ENCODE data around the gene KCNQ1. TPM values are rescaled to one million over a fixed set of nuclear protein-coding genes. Genes with fewer than 3 reads are reported as not detected.

Gene KCNQ1
- total RNA-seq, 1 donor from 2014 or later: 43.0 TPM

DNA sequence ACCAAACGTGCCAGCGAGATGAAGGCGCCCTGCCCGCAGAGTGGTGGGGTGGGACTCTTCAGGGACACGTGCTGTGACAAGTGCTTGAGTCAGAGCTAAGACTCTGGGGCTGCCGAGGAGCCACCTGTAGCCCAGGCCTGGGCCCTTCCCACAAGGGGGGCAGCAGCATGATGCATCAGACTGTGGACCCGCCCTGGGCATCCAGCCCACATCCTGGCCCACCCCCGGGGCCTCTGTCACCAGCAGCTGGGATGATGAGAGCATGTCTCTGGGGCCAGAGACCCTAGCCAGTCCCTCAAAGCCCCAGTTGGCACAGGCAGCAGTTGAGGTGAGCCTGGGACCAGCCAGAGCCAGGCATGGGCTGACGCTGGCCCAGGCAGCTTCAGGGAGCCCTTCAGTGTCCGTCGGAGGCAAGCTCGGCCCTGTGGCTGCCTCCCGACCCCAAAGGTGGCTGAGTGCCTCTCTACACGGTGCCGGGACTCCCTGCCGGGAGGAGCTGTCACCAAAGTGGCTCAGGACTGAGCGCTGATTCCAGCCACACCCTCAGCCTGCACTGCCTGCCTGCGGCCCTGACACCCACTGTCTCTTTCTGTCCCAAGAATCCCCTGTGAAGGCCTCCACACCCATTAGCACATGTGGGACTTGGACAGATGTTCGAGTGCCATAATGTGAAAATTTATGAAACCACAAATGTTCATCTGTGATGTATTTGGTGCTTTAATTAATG is 399.5 kb downstream of the KCNQ1 start:
- no peak for DNase-seq (ENCODE audit: low spot score)
- intact Hi-C loops (cut with DNase I): no loop called here

DNA sequence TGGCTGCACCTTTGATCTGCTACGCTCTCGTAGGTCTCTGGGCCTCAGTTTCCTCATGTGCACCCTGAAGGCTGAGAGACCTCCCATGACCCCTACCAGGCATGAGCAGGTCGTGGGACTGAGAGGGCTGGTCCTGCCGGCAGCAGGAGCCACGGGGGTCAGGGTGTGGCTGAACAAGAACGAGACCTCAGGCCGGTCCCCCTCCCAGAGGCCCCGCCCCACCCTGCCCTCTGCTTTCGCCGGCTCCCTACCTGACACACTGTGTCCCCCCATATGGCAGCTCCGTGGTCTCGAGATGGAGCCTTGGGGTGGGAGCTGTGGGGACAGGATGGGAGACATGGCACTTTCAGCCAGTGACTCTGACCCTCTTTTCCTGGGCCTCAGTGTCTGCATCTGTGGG is 400.2 kb downstream of the KCNQ1 start:
- no peak for DNase-seq (ENCODE audit: low spot score)
- intact Hi-C loops (cut with DNase I): no loop called here

DNA sequence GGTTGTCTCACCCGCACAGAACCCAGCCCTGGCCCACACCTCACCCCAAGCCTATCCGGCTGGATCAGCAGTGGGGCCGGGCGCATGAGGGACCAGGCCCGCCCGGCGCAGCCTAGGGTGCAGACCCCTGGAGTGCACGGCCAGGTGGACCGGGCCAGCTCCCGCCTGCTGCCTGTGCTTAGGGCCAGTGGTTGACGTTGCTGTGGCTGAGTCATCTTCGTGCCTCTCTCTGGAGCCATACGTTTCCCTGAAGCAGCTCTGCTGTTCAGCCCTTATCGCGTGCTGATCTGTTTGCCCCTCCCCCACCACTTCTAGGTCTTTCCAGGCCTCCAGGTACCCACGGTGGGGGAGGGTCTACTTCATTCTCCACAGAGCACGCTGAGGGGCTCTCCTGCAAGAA is 401.2 kb downstream of the KCNQ1 start:
- no peak for DNase-seq (ENCODE audit: low spot score)
- intact Hi-C loops (cut with DNase I): no loop called here

DNA sequence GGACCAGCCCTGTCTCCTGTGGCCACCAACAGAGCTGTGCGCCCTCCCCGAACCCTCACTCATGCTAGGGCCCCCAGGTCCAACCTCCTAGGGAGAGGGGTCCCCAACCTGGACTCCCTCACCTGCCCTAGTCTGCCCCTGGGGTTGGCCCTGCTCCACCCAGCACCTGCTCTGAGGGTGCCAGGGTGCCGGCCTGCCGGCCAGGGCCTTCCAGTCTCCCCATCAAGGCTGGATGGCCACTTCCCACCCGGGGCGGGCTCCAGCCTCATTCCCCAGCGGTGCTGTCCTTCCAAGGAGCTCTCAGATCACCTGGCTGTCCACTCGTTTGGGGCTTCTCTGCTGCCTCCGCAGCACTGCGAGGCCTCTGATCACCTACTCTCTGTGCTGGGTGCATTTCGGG is 401.7 kb downstream of the KCNQ1 start:
- DNase-seq (ENCODE audit: low spot score): no peak
- intact Hi-C loops (cut with DNase I): no loop called here

DNA sequence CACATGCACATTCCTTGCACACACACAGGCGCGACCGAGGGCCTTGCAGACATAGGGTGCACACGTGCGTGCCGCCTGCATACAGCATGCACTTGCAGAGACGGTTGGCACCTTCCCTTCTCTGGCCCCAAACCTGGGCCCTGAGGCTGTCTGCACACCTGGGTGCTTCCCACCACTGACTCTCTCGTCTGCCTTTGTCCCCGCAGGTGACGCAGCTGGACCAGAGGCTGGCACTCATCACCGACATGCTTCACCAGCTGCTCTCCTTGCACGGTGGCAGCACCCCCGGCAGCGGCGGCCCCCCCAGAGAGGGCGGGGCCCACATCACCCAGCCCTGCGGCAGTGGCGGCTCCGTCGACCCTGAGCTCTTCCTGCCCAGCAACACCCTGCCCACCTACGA is 402.8 kb downstream of the KCNQ1 start:
- intact Hi-C loops (cut with DNase I): no loop called here
- no peak for DNase-seq (ENCODE audit: low spot score)

DNA sequence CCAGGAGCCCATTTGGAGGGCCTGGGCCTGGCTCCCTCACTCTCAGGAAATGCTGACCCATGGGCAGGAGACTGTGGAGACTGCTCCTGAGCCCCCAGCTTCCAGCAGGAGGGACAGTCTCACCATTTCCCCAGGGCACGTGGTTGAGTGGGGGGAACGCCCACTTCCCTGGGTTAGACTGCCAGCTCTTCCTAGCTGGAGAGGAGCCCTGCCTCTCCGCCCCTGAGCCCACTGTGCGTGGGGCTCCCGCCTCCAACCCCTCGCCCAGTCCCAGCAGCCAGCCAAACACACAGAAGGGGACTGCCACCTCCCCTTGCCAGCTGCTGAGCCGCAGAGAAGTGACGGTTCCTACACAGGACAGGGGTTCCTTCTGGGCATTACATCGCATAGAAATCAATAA is 403.7 kb downstream of the KCNQ1 start:
- intact Hi-C loops (cut with DNase I): no loop called here
- no peak for DNase-seq (ENCODE audit: low spot score)

DNA sequence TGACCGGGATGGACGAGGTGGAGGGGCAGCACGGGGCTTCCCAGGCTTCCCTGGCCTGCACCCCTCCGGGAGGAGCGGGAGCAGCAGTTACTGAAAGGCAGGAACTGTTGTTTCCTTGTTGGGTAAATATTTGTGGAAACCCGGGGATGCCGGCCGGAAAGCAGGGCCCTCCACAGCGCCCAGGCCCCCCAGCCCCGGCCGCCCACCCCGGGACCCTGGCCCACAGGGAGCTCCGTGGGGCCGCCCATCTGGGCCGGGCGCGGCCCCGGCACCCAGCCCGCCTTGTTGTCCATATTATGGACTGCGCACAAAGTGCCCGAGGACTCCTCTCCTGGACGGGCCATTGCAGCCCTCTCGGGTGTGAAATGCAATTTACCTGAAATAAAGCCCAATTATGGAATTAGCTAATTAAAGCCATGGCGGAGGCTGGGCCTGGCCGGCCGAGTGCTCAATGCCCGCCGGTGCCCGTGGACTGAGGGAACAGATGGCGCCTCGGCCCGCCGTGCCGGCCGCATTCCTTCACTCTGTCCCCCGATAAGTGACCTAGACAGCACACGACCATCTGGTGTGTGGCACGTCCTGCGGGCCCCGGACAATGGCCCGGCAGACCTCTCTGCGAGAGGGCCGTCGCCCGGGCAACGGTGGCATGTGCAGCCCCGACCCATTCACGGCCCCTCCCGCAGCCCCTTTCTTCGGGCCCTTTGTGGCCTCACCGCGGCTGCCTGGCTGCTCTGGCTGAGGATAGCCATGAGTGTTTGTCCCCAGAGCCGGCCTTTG is 405.4 kb downstream of the KCNQ1 start:
- intact Hi-C loops (cut with DNase I): no loop called here
- DNase-seq (ENCODE audit: low spot score): no peak

DNA sequence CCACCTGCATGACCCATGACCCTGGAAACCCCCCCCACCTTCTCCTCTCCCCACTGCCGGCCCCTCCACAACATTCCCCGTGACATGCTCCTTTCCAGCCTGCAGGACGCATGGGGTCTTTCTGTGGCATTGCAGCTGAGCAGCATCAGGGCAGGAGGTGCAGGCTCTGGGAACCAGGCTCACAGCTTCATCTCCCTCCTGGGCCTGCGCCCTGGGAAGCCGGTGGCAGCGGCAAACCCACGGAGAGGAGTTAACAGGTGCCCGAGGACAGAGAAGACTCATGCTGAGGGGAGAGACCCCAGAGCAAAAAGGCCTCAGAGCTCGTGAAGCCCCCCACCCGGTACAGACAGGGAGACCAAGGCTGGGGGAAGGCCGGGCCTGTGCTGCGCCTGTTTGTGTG is 408.6 kb downstream of the KCNQ1 start:
- DNase-seq (ENCODE audit: low spot score): no peak
- intact Hi-C loops (cut with DNase I): no loop called here

DNA sequence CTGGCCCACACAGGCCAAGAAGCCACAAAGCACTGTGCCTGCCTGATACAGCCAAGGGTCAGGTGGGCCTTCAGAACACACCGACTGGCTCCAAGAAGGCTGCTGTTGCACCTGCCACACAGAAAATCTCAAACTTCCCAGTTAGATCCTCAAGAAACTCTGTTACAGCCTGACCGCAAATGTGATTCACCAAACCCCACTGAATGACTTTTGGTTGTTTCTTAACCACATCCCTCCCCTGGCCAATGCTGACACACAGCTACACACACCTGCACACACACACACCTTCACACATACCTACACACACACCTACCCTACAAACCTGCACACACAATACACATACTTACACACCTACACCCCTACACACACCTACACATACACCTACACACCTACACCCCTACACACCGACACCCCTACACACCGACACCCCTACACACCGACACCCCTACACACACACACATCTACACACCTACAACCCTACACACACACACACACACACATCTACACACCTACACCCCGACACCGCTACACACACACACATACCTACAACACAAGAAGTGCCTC is 409.3 kb downstream of the KCNQ1 start:
- no peak for DNase-seq (ENCODE audit: low spot score)
- intact Hi-C loops (cut with DNase I): no loop called here

DNA sequence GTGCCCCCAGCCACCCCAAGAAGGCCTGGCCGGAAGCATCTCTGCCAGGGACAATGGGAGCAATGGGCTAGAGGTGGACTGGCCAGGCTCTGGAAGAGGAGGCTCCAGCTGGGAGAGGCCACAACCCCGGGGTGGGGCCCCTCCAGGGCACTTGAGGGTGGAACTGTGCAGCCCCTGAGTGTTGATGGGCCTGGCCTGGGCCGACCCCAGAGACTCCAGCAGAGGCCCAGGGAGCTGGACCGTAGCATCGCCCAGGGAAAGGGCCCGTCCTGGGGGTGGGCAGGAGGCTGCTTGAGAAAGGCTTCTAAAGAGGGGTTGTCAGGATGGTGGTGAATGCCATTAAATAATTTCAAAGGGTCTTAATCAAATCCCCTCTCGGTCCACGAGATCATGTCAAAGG is 410.4 kb downstream of the KCNQ1 start:
- no peak for DNase-seq (ENCODE audit: low spot score)
- intact Hi-C loops (cut with DNase I): no loop called here

DNA sequence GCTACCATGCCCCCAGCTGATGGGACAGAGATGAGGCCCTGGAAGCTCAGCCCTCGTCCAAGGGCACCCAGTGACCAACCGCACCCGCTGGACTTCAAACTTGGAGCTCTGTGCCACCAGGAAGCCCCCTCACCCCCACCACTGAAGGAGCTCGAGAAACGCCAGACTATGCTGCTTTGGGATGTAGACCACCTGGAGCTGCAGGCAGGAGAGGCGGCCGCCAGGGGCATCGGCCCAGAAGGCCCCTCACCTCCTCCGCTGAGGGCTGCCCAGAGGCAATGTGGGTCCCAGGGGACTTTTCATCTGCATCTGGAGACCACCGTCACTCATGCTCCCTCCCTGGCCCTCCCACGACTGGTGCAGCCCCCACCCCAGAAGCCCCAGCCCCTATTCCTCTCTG is 412.5 kb downstream of the KCNQ1 start:
- intact Hi-C loops (cut with DNase I): no loop called here
- DNase-seq (ENCODE audit: low spot score): no peak

DNA sequence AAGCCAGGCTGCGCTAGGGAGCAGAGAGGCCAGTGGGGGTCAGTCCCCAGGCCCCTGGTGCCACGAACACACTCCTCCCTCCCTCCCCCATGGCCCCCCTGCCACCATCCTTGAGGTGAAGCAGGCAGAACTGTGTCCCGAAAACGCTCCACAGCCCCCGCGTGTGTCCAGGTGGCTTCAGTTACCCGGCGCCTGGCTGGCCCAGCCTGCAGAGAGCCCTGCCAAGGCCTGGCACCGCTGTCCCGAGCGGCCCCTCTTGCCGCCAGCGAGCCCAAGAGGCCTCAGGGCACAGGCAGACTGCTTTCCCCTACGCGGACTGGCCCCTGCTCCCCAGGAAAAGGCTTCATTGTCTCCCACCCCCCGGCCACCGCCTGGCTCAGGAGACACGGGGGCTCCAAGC is 413.1 kb downstream of the KCNQ1 start:
- intact Hi-C loops (cut with DNase I): no loop called here
- no peak for DNase-seq (ENCODE audit: low spot score)

DNA sequence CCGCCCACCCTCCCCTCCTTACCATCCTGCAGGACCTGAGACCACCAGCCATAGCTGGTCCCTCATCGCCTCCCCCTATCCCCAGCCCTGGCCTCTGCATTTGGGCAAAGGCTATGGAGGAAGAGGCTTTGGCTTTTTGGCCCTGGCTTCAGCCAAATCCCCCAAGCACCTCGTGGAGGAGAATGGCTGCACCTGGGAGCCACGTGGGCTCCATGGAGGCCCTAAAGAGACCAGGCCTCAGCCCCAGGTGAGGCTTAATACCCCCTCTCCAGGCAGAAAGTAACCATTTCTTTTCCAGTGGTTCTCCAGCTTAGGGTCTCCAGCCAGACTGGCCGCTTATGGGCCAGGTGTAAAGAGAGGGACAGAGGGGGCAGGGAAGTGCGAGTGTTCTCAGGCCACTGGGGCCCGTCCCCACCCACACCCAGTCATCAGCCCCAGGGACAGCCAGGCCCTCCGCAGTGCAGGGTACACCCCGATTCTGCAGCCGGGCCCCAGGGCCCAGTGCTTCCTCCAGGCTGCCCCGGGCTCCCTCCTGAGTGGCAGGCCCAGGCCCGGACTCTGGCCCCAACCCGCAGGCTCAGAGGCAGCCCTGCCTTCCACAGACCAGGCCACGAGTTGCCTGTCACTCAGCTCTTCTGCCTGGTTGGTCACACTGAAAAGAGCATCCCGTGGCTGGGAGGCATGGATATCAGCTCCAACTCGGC is 414.3 kb downstream of the KCNQ1 start:
- DNase-seq (ENCODE audit: low spot score): no peak
- intact Hi-C loops (cut with DNase I): no loop called here

DNA sequence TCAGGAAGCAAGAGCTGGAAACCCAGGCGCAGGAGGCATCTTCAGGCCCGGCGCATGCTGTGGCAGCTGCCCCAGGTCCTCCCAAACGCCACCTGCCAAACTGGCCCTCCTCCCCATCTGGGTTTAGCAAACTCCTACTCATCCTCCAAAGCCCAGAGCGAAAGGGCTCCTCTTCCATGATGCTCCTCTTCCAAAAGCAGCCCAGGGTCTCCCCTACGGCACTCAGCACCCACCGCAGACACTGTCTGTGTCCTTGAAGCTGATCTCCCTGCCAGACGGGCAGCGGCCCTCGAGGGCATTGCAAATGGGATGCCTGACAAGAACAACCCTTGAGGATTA is 414.9 kb downstream of the KCNQ1 start:
- intact Hi-C loops (cut with DNase I): no loop called here
- DNase-seq (ENCODE audit: low spot score): no peak

DNA sequence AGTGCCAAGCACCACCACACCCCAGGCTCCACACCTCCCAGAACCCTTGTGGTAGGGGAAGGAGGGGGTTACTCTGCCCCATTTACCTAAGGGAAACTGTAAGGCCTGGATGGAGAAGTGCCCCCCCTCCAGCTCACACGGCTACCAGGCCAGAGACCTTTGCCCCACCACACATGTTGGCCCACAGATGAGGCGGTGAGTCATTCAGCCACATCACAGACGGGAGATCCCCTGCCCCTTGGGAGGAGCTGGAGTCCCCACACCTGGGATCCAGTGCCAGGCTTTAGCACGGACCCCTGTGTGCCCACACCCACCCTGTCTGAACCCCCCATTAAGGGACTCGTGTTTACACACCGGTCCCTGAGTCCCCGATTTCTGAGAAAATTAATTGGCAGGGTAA is 415.8 kb downstream of the KCNQ1 start:
- no peak for DNase-seq (ENCODE audit: low spot score)
- intact Hi-C loops (cut with DNase I): no loop called here

DNA sequence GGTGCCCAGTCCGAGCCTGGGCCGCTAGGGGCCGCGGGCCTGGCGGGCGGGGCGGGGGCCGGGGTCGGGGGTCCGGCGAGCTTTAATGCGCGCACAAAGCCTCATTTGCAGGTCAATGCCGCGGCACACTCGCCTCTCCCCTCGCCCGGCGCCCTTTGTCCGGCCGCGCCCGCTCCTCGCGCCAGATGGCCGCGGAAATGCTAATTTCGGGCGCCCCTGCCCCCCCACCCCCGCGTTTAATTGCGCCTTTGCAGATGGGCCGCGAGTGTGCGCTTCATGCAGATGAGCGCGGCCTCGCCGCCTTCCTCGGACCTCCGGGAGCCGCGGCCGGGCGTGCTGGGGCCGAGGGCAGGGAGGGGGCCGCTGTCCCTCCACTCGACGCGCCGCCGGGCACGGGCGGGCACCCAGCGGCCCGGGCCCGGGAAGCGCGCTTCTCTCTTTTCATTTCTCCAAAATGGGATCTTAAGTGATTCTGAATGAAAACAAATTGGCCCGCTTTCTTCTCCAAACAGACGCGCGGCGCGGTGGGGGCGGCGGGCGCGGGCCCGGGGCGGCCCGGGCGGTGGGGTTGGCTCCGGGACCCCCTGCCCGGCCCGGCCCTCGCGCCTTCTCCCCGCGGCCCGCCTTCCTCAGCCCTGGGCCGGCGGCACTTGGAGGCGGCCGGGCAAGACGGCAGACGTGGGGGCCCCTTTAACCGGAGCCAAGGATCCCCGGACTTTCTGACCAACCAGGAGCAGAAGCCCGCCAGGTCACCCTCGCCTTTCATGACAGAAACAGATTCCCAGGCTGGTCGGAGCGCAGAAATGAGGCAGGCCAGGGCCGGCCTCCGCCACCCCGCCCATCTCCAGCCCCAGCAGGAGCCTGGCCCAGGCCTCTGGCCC is 417.8 kb downstream of the KCNQ1 start:
- intact Hi-C loops (cut with DNase I): no loop called here
- DNase-seq (ENCODE audit: low spot score): no peak

DNA sequence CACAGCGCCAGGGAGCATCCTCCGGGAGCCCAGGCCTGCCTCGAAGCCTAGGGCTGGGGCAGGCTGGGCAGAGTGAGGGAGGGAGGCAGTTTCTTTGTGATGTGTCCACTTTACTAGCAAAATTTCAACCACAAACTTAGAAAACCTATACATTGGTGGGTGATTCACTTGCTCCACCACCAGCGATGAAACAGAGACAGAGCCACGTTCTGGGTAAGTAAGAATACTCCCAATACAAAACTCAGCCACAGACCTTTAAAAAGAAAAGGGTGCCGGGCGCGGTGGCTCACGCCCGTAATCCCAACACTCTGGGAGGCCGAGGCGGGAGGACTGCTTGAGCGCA is 418.4 kb downstream of the KCNQ1 start:
- DNase-seq (ENCODE audit: low spot score): no peak
- intact Hi-C loops (cut with DNase I): no loop called here

DNA sequence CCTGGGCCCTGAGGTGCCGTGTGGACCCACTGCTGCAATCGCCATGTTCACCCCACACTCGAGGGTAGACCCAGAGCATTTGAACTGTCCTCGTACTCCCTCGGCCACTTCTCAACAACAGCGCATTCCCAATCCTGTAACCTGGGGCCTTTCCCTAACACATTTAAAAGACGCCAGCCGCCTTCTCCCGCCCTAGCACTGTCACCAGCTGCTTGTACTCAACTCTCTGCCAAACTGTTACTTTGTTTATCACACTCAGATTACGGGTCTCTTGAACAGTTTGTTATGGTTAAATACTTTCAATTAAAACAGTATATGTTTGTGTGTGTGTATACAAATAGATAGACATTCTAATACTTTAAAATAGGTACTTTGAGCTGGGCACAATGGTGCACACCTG is 420.1 kb downstream of the KCNQ1 start:
- no peak for DNase-seq (ENCODE audit: low spot score)
- intact Hi-C loops (cut with DNase I): no loop called here

DNA sequence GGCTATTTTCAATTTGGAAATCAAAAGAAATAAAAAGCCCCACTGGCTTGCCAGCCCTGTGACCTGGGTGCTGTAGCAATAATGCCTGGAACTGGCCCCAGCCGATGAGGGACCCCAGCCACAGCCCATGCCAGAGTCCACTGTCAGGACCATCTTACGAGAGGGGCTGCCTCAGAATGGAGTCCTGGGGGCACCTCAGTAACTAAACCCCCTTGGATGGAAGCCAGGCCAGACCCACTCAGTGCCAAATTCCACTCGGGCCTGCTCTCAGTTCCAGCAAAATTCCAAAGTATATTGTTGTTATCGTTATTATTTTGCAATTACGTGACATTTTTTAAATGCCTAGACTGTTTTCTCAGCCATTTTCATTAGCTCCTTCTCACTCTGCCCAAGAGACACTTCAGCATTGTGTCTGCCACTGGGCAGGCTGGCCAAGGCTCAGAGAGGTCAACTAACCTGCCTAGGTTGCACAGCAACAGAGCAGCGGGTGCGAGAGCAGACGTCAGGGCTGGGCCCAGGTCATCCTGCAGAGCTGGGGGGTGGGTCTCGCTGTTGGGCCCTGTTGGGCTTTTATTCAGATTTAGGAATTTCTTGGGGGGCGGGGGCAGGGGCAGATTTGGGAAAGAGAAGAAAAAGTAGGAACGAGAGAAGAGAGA is 421.2 kb downstream of the KCNQ1 start:
- intact Hi-C loops (cut with DNase I): no loop called here
- DNase-seq (ENCODE audit: low spot score): no peak

Measured in cardiac septum (tissue), 1 donor.